Keratinocyte (primary cell): Measurements from ENCODE around the gene GSTM4.
"Not testable (repeated sequence)": the region's sequence is repeated elsewhere in the genome, so short reads cannot be mapped to it uniquely, and the experiment has no call there.

Experiments
- CTCF ChIP-seq, 3 experiments: IDR thresholded peaks in 1 of 3; conservative IDR thresholded peaks in 1 of 3; optimal IDR thresholded peaks in 1 of 3; 2 replicates in 2 of 3; 3 replicates in 1 of 3; pipeline versions ENCODE3 to v1.5.1; 2011; ENCODE audit warnings: low read length in 3 of 3, mild to moderate bottlenecking in 3 of 3, moderate library complexity in 2 of 3, control low read depth in 1 of 3, inconsistent platforms in 1 of 3; ENCODE audit not compliant: insufficient read depth in 2 of 3; ENCODE audit errors: extremely low read depth in 1 of 3
- EZH2 ChIP-seq: IDR thresholded peaks from one replicate; pipeline ENCODE4 v1.6.1; 2012; ENCODE audit warnings: inconsistent platforms, mild to moderate bottlenecking, low read length, moderate library complexity

GRCh38 chr1:109697861-109698260 is 42.0 kb downstream of the GSTM4 start:
- TF ChIP-seq CTCF (optimal IDR thresholded peaks at IDR 0.05 in 1 of 3, IDR thresholded peaks at IDR 0.05 in 1 of 3, conservative IDR thresholded peaks at IDR 0.05 in 1 of 3; ENCODE audit: extremely low read depth in 1 of 3, insufficient read depth in 2 of 3, low read length in 3 of 3); EZH2: not testable (repeated sequence)
